Measurements from ENCODE around the gene TKTL2. TPM values are rescaled to one million over a fixed set of nuclear protein-coding genes. Genes with fewer than 3 reads are reported as not detected.

The TKTL2 gene
- total RNA-seq, 2 donors from 2014 or later = not detected

GRCh38 chr4:163486321-163486720 is 12.8 kb upstream of the TKTL2 start:
- Mint-ChIP-seq H3K27me3 (ENCODE audit: insufficient read depth) (no peaks in the 10 kb centered on the region), H3K36me3 (ENCODE audit: low read depth) (no peaks in the 10 kb centered on the region), H3K4me3 (no peak overlapping the region), H3K9me3 (peaks cover 15% of the 10 kb centered on the region), H3K27ac (no peak overlapping the region), H3K4me1 (peaks cover 3% of the 10 kb centered on the region)
- Histone ChIP-seq H3K36me3 (ENCODE audit: control insufficient read depth, insufficient read depth, low read length) (no peaks in the 10 kb centered on the region), H3K27ac (ENCODE audit: low read depth, low read length) (no peak overlapping the region), H3K4me3 (ENCODE audit: low read length) (no peak overlapping the region), H3K27me3 (ENCODE audit: control insufficient read depth, insufficient read depth, low read length, poor library complexity, severe bottlenecking) (no peaks in the 10 kb centered on the region), H3K4me1 (ENCODE audit: control insufficient read depth, insufficient read depth, low read length) (no peaks in the 10 kb centered on the region), H3K9ac (ENCODE audit: extremely low read depth, low read length, poor library complexity, severe bottlenecking) (no peak overlapping the region), H3K9me3 (ENCODE audit: control insufficient read depth, low read length) (peaks cover 15% of the 10 kb centered on the region)
- no peak for TF ChIP-seq CTCF (conservative IDR thresholded peaks at IDR 0.05)
- 100% methylated on average over 1 of the region's 1 CpG; no CpG with 5 or more reads in 1 of the 2 experiments for WGBS, 2 experiments (ENCODE audit: insufficient coverage in 1 of 2, insufficient read length in 1 of 2)
- no peak for DNase-seq

GRCh38 chr4:163485589-163485988 is 12.0 kb upstream of the TKTL2 start:
- WGBS, 2 experiments (ENCODE audit: insufficient coverage in 1 of 2, insufficient read length in 1 of 2) = 88 to 95% methylated on average over 1 to 2 of the region's 2 CpGs
- H3K27ac Mint-ChIP-seq = no peak overlapping the region
- no peak overlapping the region for H3K27ac ChIP-seq (ENCODE audit: low read depth, low read length)

GRCh38 chr4:163484906-163485305 is 11.4 kb upstream of the TKTL2 start:
- H3K36me3 ChIP-seq (ENCODE audit: control insufficient read depth, insufficient read depth, low read length) = no peaks in the 10 kb centered on the region
- peak; percentile 90 for DNase-seq
- H3K27ac Mint-ChIP-seq = no peak overlapping the region
- no peaks in the 10 kb centered on the region for H3K27me3 ChIP-seq (ENCODE audit: control insufficient read depth, insufficient read depth, low read length, poor library complexity, severe bottlenecking)
- H3K4me1 ChIP-seq (ENCODE audit: control insufficient read depth, insufficient read depth, low read length) = no peaks in the 10 kb centered on the region
- H3K27ac ChIP-seq (ENCODE audit: low read depth, low read length) = no peak overlapping the region
- peak; percentile 85 for TF ChIP-seq CTCF (conservative IDR thresholded peaks at IDR 0.05)
- peaks cover 15% of the 10 kb centered on the region for H3K9me3 ChIP-seq (ENCODE audit: control insufficient read depth, low read length)
- no peaks in the 10 kb centered on the region for H3K36me3 Mint-ChIP-seq (ENCODE audit: low read depth)
- 29 to 31% methylated on average over 2 to 4 of the region's 4 CpGs for WGBS, 2 experiments (ENCODE audit: insufficient coverage in 1 of 2, insufficient read length in 1 of 2)
- H3K9ac ChIP-seq (ENCODE audit: extremely low read depth, low read length, poor library complexity, severe bottlenecking) = no peak overlapping the region
- no peaks in the 10 kb centered on the region for H3K27me3 Mint-ChIP-seq (ENCODE audit: insufficient read depth)
- H3K9me3 Mint-ChIP-seq = peaks cover 15% of the 10 kb centered on the region
- peaks cover 3% of the 10 kb centered on the region for H3K4me1 Mint-ChIP-seq
- H3K4me3 ChIP-seq (ENCODE audit: low read length) = no peak overlapping the region
- H3K4me3 Mint-ChIP-seq = no peak overlapping the region

More at GRCh38 chr4:163485589-163485988, 12.0 kb upstream of the TKTL2 start:
- no peaks in the 10 kb centered on the region for H3K36me3 ChIP-seq (ENCODE audit: control insufficient read depth, insufficient read depth, low read length)
- H3K4me1 ChIP-seq (ENCODE audit: control insufficient read depth, insufficient read depth, low read length) = no peaks in the 10 kb centered on the region
- Mint-ChIP-seq H3K36me3 (ENCODE audit: low read depth) (no peaks in the 10 kb centered on the region), H3K9me3 (peaks cover 15% of the 10 kb centered on the region), H3K27me3 (ENCODE audit: insufficient read depth) (no peaks in the 10 kb centered on the region), H3K4me1 (peaks cover 3% of the 10 kb centered on the region), H3K4me3 (no peak overlapping the region)
- DNase-seq = no peak
- H3K9me3 ChIP-seq (ENCODE audit: control insufficient read depth, low read length) = peaks cover 15% of the 10 kb centered on the region
- no peak overlapping the region for H3K4me3 ChIP-seq (ENCODE audit: low read length)
- no peaks in the 10 kb centered on the region for H3K27me3 ChIP-seq (ENCODE audit: control insufficient read depth, insufficient read depth, low read length, poor library complexity, severe bottlenecking)
- no peak for TF ChIP-seq CTCF (conservative IDR thresholded peaks at IDR 0.05)
- H3K9ac ChIP-seq (ENCODE audit: extremely low read depth, low read length, poor library complexity, severe bottlenecking) = no peak overlapping the region

Measured in endodermal cell (in vitro differentiated cells).